HepG2 (cell line): ENCODE measurements around the gene CCDC178.

Experiments used
- ASH2L ChIP-seq: fragments of 300-600, 200-600 bp; sonication (generic); IDR thresholded peaks from 2 replicates; pipeline ENCODE4 v1.7.0; 2017; ENCODE audit warnings: low read depth, mild to moderate bottlenecking, moderate library complexity, mixed read lengths, low read length; ENCODE audit not compliant: insufficient read length
- CC2D1A ChIP-seq: sonication (generic); formaldehyde crosslinking; IDR thresholded peaks from 2 replicates; pipeline ENCODE4 v1.8.1; 2023; ENCODE audit warnings: mild to moderate bottlenecking, missing genetic modification reagents
- FOXK2 ChIP-seq: fragments of 450-650 bp; IDR thresholded peaks from 2 replicates; pipeline ENCODE4 v1.6.1; 2016
- PHF21A ChIP-seq: sonication (generic); formaldehyde crosslinking; IDR thresholded peaks from 2 replicates; pipeline ENCODE4 v1.5.0; 2020; ENCODE audit warnings: mild to moderate bottlenecking, missing genetic modification reagents
- ZNF343 ChIP-seq: sonication (generic); formaldehyde crosslinking; IDR thresholded peaks from 2 replicates; pipeline ENCODE4 v1.4.0; 2020; ENCODE audit warnings: mild to moderate bottlenecking, missing genetic modification reagents
- ZNF44 ChIP-seq: sonication (generic); formaldehyde crosslinking; IDR thresholded peaks from 2 replicates; pipeline ENCODE4 v1.5.1; 2020; ENCODE audit warnings: mild to moderate bottlenecking, missing genetic modification reagents
- ZNF496 ChIP-seq: sonication (generic); formaldehyde crosslinking; IDR thresholded peaks from 2 replicates; pipeline ENCODE4 v1.8.1; 2023; ENCODE audit warnings: mild to moderate bottlenecking, moderate library complexity, missing genetic modification reagents; ENCODE audit not compliant: insufficient replicate concordance
- TF ChIP-seq, protein P1 (sequence below): IDR thresholded peaks from 2 replicates; pipeline ENCODE4 v1.6.1; 2016; ENCODE audit warnings: mild to moderate bottlenecking, missing biosample characterization, missing genetic modification reagents
- TF ChIP-seq, protein P2 (sequence below): sonication (generic); formaldehyde crosslinking; IDR thresholded peaks from 2 replicates; pipeline ENCODE4 v1.9.0; 2021; ENCODE audit warnings: missing genetic modification reagents, mild to moderate bottlenecking, borderline replicate concordance
- TF ChIP-seq, protein P3 (sequence below): sonication (generic); formaldehyde crosslinking; IDR thresholded peaks from 2 replicates; pipeline ENCODE4 v1.4.0; 2020; ENCODE audit warnings: missing genetic modification reagents, mild to moderate bottlenecking, borderline replicate concordance

DNA sequence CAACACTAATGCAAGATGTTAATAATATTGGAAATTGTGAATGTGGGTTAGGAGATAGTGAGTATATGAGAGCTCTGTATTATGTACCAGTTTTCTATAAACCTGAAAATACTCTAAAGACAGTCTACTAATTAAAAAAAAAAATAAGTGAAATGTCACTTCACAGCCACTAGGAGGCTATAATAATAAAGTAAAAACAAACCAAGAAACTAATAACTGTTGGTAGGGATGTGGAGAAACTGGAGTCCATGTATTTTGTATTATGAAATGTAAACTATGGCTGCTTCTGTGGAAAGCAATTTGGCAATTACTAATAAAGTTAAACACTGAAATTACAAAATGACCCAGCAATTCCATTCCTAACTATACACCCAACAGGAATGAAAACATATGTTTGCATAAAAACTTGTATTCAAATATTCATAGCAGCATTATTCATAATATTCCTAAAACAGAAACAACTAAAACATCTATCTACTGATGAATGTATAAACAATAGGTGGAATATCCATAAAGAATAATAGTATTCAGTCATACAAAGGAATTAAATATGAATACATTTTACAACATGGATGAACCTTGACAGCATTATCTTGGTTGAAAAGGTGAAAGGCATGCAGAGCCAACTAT, 36.2 kb downstream of the CCDC178 start:
- TF ChIP-seq ZNF343 (no peak), FOXK2 (no peak), ASH2L (no peak), PHF21A (CRISPR knock-in tag) (no peak), ZNF496 (CRISPR knock-in tag) (no peak), ZNF44 (CRISPR knock-in tag) (no peak), CC2D1A (CRISPR knock-in tag) (no peak)
- TF ChIP-seq, protein P1, sequence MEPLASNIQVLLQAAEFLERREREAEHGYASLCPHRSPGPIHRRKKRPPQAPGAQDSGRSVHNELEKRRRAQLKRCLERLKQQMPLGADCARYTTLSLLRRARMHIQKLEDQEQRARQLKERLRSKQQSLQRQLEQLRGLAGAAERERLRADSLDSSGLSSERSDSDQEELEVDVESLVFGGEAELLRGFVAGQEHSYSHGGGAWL = no peak
- TF ChIP-seq, protein P2, sequence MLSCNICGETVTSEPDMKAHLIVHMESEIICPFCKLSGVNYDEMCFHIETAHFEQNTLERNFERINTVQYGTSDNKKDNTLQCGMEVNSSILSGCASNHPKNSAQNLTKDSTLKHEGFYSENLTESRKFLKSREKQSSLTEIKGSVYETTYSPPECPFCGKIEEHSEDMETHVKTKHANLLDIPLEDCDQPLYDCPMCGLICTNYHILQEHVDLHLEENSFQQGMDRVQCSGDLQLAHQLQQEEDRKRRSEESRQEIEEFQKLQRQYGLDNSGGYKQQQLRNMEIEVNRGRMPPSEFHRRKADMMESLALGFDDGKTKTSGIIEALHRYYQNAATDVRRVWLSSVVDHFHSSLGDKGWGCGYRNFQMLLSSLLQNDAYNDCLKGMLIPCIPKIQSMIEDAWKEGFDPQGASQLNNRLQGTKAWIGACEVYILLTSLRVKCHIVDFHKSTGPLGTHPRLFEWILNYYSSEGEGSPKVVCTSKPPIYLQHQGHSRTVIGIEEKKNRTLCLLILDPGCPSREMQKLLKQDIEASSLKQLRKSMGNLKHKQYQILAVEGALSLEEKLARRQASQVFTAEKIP (CRISPR knock-in tag) = no peak
- TF ChIP-seq, protein P3, sequence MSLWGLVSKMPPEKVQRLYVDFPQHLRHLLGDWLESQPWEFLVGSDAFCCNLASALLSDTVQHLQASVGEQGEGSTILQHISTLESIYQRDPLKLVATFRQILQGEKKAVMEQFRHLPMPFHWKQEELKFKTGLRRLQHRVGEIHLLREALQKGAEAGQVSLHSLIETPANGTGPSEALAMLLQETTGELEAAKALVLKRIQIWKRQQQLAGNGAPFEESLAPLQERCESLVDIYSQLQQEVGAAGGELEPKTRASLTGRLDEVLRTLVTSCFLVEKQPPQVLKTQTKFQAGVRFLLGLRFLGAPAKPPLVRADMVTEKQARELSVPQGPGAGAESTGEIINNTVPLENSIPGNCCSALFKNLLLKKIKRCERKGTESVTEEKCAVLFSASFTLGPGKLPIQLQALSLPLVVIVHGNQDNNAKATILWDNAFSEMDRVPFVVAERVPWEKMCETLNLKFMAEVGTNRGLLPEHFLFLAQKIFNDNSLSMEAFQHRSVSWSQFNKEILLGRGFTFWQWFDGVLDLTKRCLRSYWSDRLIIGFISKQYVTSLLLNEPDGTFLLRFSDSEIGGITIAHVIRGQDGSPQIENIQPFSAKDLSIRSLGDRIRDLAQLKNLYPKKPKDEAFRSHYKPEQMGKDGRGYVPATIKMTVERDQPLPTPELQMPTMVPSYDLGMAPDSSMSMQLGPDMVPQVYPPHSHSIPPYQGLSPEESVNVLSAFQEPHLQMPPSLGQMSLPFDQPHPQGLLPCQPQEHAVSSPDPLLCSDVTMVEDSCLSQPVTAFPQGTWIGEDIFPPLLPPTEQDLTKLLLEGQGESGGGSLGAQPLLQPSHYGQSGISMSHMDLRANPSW (CRISPR knock-in tag) = no peak
